GM12878 (cell line): ENCODE results near the gene ITGA5. TPM values are rescaled to one million over a fixed set of nuclear protein-coding genes. Genes with fewer than 3 reads are reported as not detected.

Source experiments
- ATAC-seq: fragments of 200-7000 bp; cut with Tn5 transposase; 3 replicates; pipeline ENCODE4 v1.9.1; 2020; ENCODE audit warnings: mild to moderate bottlenecking, moderate library complexity
- BruUV-seq: library from RNA; stranded (reverse); fragments of 400-500 nt; replicated peaks from 2 replicates; lab custom pipeline; 2021; lab: Mats Ljungman, UMichigan
- CTCF ChIA-PET: fragments of 300-600 bp; sonication (Branson Sonifier 250); formaldehyde crosslinking; extraction: SDS; loops from one replicate; lab custom pipeline; 2021; ENCODE audit warnings: inconsistent platforms; lab: Yijun Ruan, JAX
- POLR2A ChIA-PET: fragments of 350-600 bp; formaldehyde crosslinking; extraction: SDS; loops from one replicate; lab custom pipeline; 2021; ENCODE audit warnings: inconsistent platforms; lab: Charles Lee
- RAD21 ChIA-PET: fragments of 300-600 bp; sonication (Branson Sonifier 250); formaldehyde crosslinking; loops from one replicate; lab custom pipeline; 2023; ENCODE audit warnings: antibody characterized with exemption; ENCODE audit not compliant: unreplicated experiment; lab: Charles Lee
- SMC1A ChIA-PET: fragments of 300-600 bp; sonication (Branson Sonifier 250); formaldehyde crosslinking; loops from one replicate; lab custom pipeline; 2023; ENCODE audit not compliant: unreplicated experiment, uncharacterized antibody; lab: Charles Lee
- DNase-seq: peaks from one replicate; pipeline ENCODE4 v3.0.0-alpha.2; 2011; ENCODE audit warnings: low read depth, low spot score
- FAIRE-seq: peaks from 3 replicates; lab custom pipeline; 2011; peaks lifted over from hg19 to GRCh38; lab: Jason Lieb, UNC
- H2AFZ ChIP-seq: 2 replicates; pipeline ENCODE4 v1.6.0; 2011; ENCODE audit warnings: low read depth, low read length, control low read depth; ENCODE audit not compliant: control insufficient read depth
- H3K27ac ChIP-seq: 2 replicates; pipeline ENCODE4 v1.5.1; 2011; ENCODE audit warnings: control low read depth; ENCODE audit not compliant: control insufficient read depth, insufficient read depth
- H3K27me3 ChIP-seq, 2 experiments: replicated peaks in 1 of 2; 2 replicates each; pipeline versions ENCODE4 v1.6.0 to v1.6.1; 2011; ENCODE audit warnings: low read length in 1 of 2; ENCODE audit not compliant: control insufficient read depth in 2 of 2, insufficient read depth in 2 of 2
- H3K36me3 ChIP-seq, 2 experiments: 2 replicates each; pipeline ENCODE4 v1.5.1; 2011; ENCODE audit warnings: low read length in 1 of 2; ENCODE audit not compliant: control insufficient read depth in 2 of 2, insufficient read depth in 2 of 2
- H3K4me1 ChIP-seq: 2 replicates; pipeline ENCODE4 v1.6.1; 2011; ENCODE audit warnings: mild to moderate bottlenecking, low read length, moderate library complexity, mixed read lengths; ENCODE audit not compliant: control insufficient read depth, insufficient read depth
- H3K4me2 ChIP-seq: 2 replicates; pipeline ENCODE4 v1.6.0; 2011; ENCODE audit warnings: control low read depth; ENCODE audit not compliant: control insufficient read depth, insufficient read depth
- H3K4me3 ChIP-seq: fragments of 200-600 bp; sonication (generic); 2 replicates; pipeline ENCODE4 v1.5.1; 2016
- H3K79me2 ChIP-seq: 2 replicates; pipeline ENCODE4 v1.6.0; 2011; ENCODE audit warnings: low read length; ENCODE audit not compliant: control insufficient read depth, insufficient read depth
- H3K9ac ChIP-seq: 2 replicates; pipeline ENCODE4 v1.8.0; 2011; ENCODE audit warnings: low read length, control low read depth, mixed read lengths; ENCODE audit not compliant: control insufficient read depth, insufficient read depth
- H3K9me3 ChIP-seq: replicated peaks from 3 replicates; pipeline ENCODE4 v1.5.1; 2011; ENCODE audit warnings: mild to moderate bottlenecking, low read length; ENCODE audit not compliant: control insufficient read depth, insufficient read depth
- H4K20me1 ChIP-seq: 2 replicates; pipeline ENCODE4 v1.6.0; 2011; ENCODE audit not compliant: control insufficient read depth, insufficient read depth
- MLLT1 ChIP-seq: fragments of 450-650 bp; IDR thresholded peaks from 2 replicates; pipeline ENCODE4 v1.6.1; 2016; ENCODE audit warnings: mild to moderate bottlenecking
- PAX8 ChIP-seq: fragments of 450-650 bp; IDR thresholded peaks from 2 replicates; pipeline ENCODE4 v1.6.1; 2017; ENCODE audit warnings: mild to moderate bottlenecking, moderate library complexity
- ZNF687 ChIP-seq: fragments of 450-650 bp; IDR thresholded peaks from 2 replicates; pipeline ENCODE4 v1.6.1; 2017; ENCODE audit warnings: mild to moderate bottlenecking, moderate library complexity
- WGBS: methylation state at CpG from one replicate; pipeline ENCODE4 v1.1.6; 2016; ENCODE audit warnings: low lambda C conversion rate; ENCODE audit not compliant: insufficient replicate concordance, insufficient coverage; ENCODE audit errors: missing lambda C conversion rate; 5-methylcytosine and 5-hydroxymethylcytosine counted together
- in situ Hi-C: fragments of 300-500 bp; cut with MboI; formaldehyde crosslinking; loops from 9 replicates; pipeline ENCODE4 v1.14.3; 2018; ENCODE audit warnings: mixed read lengths
- intact Hi-C: fragments of 100-400 bp; cut with micrococcal nuclease; formaldehyde crosslinking; loops from one replicate; pipeline ENCODE4 v1.14.2; 2022; ENCODE audit not compliant: unreplicated experiment
- polyA plus RNA-seq, 11 experiments: library from polyadenylated mRNA; depleted of rRNA in 4 of 11; unstranded in 6 of 11; stranded (reverse) in 5 of 11; fragments of >200 nt; fragmentation: Nextera tagmentation in 4 of 11; fragmentation: Illumina TruSeq in 1 of 11; extraction: Ambion mirVana in 4 of 11; extraction: Trizol in 1 of 11; gene quantifications; 1 replicate in 1 of 11; 2 replicates in 10 of 11; pipeline versions ENCODE4 v1.2.1 to v1.2.3, GENCODE V29; 2011 to 2016; ENCODE audit warnings: inconsistent platforms in 2 of 11, missing spikeins in 2 of 11, low read depth in 1 of 11
- total RNA-seq, 4 experiments: library from RNA; depleted of rRNA in 3 of 4; stranded (reverse); fragments of >200 nt in 3 of 4; fragmentation: Illumina TruSeq in 1 of 4; extraction: Trizol in 1 of 4; gene quantifications; 2 replicates each; pipeline versions ENCODE4 v1.2.1 to v1.2.3, GENCODE V29; 2013 to 2021

ITGA5 gene
- total and polyA plus RNA-seq, 10 of the 15 experiments (the other 5 are each of a cell fraction or from before 2014, with no cell fraction given) = 0.15 to 22.5 (median 0.61) TPM

GRCh38 chr12:54388237-54389133 is 30.6 kb downstream of the ITGA5 start:
- BruUV-seq = no TSS peak
- Histone ChIP-seq H3K79me2 (no peaks in the 10 kb centered on the region), H3K27me3 (no peaks in the 10 kb centered on the region), H2AFZ (no peak overlapping the region)
- DNase-seq = no peak
- in situ Hi-C loops = no loop called here
- RAD21 ChIA-PET = interaction anchor here (0.7 kb wide), 1 partner anchor 113 kb away, joined by 3 read pairs; no protein-coding TSS in a partner anchor
- TF ChIP-seq MLLT1 (no peak), ZNF687 (no peak), PAX8 (no peak)
- TF ChIP-seq, all 136 proteins: peak for 0
- ATAC-seq (no peak), FAIRE-seq (no peak)
- Histone ChIP-seq H3K4me3 (no peak overlapping the region), H3K9ac (no peak overlapping the region), H4K20me1 (no peaks in the 10 kb centered on the region), H3K9me3 (no peaks in the 10 kb centered on the region), H3K36me3 (no peaks in the 10 kb centered on the region), H3K4me2 (no peak overlapping the region), H3K27ac (no peak overlapping the region), H3K4me1 (peaks cover 14% of the 10 kb centered on the region)
- intact Hi-C loops = no loop called here
- ChIA-PET SMC1A (interaction anchor here (1.1 to 2.2 kb wide), 3 partner anchors 11 to 51 kb away, joined by 4 to 9 read pairs (median 9); no protein-coding TSS in a partner anchor), POLR2A (interaction anchor here (0.6 to 0.9 kb wide), 3 partner anchors 40 to 169 kb away, joined by 3 to 5 read pairs (median 4); no protein-coding TSS in a partner anchor), CTCF (interaction anchor here (0.6 to 4.5 kb wide), 11 partner anchors 8 to 356 kb away, joined by 3 to 13 read pairs (median 4); no protein-coding TSS in a partner anchor)
- WGBS = 44% methylated on average over 4 of the region's 4 CpGs
